ENCODE data around the gene ANGPTL4. TPM values are rescaled to one million over a fixed set of nuclear protein-coding genes. Genes with fewer than 3 reads are reported as not detected.
A peak's percentile ranks its signal among the peaks of the same experiment; 100 is the strongest.

Gene ANGPTL4
- total and polyA plus RNA-seq, 9 of the 15 experiments (the other 6 are each of a cell fraction or from before 2014, with no cell fraction given): 0.05 to 0.77 (median 0.22) TPM; not detected in 4

- TF ChIP-seq ZNF24 (IDR thresholded peaks at IDR 0.05) (no peak), TAF1 (IDR thresholded peaks at IDR 0.05; ENCODE audit: control insufficient read depth, extremely low read depth, insufficient read depth, low read length, severe bottlenecking) (peak; percentile 99), ZNF431 (CRISPR knock-in tag; IDR thresholded peaks at IDR 0.05) (no peak), NR4A1 (CRISPR knock-in tag; IDR thresholded peaks at IDR 0.05) (no peak), NR4A1 (tag; IDR thresholded peaks at IDR 0.05) (no peak), SP2 (IDR thresholded peaks at IDR 0.05; ENCODE audit: extremely low read depth, low read depth, low read length, poor library complexity, severe bottlenecking) (no peak), SPI1 (IDR thresholded peaks at IDR 0.05; ENCODE audit: borderline replicate concordance, low read depth, low read length) (no peak), KAT7 (CRISPR knock-in tag; IDR thresholded peaks at IDR 0.05; ENCODE audit: borderline replicate concordance) (no peak), FOXA1 (IDR thresholded peaks at IDR 0.05; ENCODE audit: borderline replicate concordance) (no peak), YBX1 (IDR thresholded peaks at IDR 0.05) (no peak), BCOR (IDR thresholded peaks at IDR 0.05) (no peak), BCL6 (CRISPR knock-in tag; IDR thresholded peaks at IDR 0.05) (no peak), HMG20A (CRISPR knock-in tag; conservative IDR thresholded peaks at IDR 0.05) (no peak), HMGXB4 (CRISPR knock-in tag; IDR thresholded peaks at IDR 0.05) (peak; percentile 60; the same call in 1 of the 2 replicates)
- TF ChIP-seq, protein P1, sequence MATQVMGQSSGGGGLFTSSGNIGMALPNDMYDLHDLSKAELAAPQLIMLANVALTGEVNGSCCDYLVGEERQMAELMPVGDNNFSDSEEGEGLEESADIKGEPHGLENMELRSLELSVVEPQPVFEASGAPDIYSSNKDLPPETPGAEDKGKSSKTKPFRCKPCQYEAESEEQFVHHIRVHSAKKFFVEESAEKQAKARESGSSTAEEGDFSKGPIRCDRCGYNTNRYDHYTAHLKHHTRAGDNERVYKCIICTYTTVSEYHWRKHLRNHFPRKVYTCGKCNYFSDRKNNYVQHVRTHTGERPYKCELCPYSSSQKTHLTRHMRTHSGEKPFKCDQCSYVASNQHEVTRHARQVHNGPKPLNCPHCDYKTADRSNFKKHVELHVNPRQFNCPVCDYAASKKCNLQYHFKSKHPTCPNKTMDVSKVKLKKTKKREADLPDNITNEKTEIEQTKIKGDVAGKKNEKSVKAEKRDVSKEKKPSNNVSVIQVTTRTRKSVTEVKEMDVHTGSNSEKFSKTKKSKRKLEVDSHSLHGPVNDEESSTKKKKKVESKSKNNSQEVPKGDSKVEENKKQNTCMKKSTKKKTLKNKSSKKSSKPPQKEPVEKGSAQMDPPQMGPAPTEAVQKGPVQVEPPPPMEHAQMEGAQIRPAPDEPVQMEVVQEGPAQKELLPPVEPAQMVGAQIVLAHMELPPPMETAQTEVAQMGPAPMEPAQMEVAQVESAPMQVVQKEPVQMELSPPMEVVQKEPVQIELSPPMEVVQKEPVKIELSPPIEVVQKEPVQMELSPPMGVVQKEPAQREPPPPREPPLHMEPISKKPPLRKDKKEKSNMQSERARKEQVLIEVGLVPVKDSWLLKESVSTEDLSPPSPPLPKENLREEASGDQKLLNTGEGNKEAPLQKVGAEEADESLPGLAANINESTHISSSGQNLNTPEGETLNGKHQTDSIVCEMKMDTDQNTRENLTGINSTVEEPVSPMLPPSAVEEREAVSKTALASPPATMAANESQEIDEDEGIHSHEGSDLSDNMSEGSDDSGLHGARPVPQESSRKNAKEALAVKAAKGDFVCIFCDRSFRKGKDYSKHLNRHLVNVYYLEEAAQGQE (IDR thresholded peaks at IDR 0.05; ENCODE audit: borderline replicate concordance): peak; percentile 52; the same call in 1 of the 2 replicates
- TF ChIP-seq, protein P1 (CRISPR knock-in tag; IDR thresholded peaks at IDR 0.05; ENCODE audit: low read depth): no peak
These were observed 42.6 kb upstream of the ANGPTL4 start, which contains the start of the genes NDUFA7 and RPS28 (continued) for GRCh38 chr19:8321067-8321985.
